ENCODE measurements around the gene USH1C.
A peak's percentile ranks its signal among the peaks of the same experiment; 100 is the strongest.

Gene USH1C

GRCh38 chr11:17546240-17546639 is 2.0 kb upstream of the USH1C start:
- DNase-seq: no peak

DNA sequence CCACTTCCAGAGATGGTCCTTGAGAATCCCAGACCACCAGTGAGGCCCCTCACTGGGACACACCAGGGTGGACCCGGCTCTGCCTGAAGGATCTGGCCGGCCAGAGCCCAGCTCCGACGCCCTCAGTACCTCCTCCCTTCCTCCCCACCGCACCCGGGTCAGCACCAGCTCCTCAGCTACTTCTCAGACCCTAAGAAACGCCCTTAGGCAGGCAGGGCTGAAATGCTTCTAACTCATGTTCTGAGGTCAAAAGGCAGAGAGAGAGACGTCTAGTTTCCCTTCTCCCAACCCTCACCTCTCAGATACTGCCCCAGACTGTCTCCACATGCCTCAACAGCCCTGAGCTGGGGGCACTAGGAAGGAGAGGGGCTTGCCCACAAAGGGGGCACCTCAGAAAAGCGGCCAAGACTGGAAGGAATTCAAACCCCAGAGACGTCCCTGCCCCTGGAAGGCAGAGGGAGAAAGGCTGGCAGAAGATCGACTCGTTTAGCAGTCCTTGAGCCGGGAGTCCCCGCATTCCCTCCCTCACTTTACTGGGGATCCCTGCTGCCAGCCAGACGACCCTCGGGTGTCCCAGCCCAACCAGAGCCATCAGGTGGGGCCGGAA is 539 bp downstream of the USH1C start:
- DNase-seq: no peak

DNA sequence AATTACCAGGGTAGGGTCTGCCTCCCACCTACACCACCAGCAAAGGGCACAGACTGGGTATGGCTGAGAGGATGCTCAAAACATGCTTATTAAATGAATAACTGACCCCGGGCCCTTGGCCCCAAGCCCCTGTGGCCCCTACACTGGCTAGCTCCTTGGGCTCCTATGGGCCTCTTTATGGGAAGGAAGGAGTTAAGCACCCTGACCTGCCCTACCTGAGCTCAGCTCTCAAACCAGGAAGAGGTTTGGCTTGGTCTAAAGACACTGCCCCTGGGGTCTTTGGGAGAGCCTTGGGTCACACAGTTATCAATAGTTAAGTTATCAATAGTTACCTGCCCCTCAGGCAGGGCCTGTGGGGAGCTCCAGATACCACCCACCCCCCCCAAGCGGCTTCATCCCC is 1.2 kb downstream of the USH1C start:
- DNase-seq: no peak

DNA sequence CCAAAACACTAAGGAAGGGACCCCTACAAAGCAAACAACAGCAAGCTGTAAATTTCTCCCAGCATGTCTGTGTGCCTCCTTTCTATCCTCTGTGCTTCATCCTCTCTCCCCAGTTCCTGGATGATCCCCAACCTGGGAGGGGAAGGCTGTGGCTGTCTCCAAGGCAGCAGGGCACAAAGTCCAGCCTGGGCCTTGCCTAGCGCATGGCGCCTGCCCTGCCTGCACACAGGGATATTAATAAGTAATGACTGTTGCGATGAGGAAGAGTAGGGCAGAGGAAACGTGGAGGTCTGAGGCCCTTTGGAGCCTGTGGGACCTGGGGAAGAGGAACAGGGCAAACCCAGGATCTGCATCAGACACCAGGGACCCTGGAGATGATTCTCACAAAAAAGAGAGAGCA is 2.0 kb downstream of the USH1C start:
- DNase-seq: no peak

DNA sequence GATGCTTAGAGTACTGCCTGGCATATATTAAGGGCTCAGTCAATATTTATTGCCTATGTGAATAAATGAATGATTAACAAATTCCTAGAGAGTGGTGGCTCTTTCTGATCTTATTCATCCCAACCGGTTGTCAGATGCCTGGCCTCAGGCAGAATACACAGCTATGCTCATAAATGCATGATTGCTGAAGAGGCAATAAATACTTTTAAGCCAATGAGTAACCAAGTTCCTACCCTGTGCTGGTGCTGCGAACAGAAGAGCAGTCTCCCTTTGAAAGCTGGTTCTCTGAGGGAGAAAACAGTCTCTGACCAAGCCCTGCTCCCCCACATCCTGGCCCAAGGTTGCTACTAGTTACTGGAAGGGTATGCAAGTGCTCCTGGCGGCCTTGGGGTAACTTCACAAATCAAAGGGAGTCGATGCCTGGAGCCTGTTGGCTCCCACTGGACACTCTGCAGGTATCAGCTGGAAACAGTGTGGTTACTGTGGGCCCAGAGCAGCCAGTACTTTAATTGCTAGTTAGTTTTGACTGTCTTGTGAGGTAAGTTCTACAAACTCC is 2.8 kb downstream of the USH1C start:
- no peak for DNase-seq

DNA sequence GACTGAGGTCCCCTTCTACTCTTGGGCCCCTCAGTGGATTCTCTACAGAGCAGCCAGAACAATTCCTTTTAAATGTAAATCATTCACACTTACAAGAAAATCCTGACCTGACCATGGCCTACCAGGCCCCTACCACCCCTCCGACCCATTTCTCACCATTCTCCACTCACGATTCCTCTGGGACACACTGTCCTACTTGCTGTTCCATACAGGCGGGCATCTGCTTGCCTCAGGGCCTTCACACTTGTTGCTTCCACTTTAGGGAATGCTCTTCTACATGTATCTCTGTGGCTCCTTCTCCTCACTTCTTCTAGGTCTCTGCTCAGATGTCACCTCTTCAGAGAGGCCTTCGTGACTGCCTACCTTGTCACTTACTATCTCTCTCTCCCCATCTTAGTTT is 3.4 kb downstream of the USH1C start:
- DNase-seq: no peak

DNA sequence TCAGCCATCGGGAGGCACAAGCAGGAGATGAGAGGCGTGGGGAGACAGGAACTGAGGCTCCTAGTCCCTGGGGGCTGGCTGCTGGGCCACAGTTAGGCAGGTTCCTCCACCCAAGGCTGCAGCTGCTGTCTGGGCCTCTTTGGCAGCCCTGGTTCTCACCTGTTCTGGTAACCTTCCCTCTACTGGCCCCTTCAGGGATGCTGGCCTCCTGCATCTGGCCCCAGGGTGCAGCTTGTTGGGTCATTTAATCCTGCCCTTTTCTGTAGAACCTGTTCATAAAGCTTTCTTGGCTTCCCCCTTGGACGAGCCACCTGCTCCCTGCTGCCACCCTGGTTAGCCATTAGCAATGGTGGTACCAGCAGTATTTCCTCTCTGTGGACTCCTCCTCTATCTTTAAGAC is 5.5 kb downstream of the USH1C start:
- DNase-seq: no peak

GRCh38 chr11:17538054-17538453 is 6.2 kb downstream of the USH1C start:
- no peak for DNase-seq

DNA sequence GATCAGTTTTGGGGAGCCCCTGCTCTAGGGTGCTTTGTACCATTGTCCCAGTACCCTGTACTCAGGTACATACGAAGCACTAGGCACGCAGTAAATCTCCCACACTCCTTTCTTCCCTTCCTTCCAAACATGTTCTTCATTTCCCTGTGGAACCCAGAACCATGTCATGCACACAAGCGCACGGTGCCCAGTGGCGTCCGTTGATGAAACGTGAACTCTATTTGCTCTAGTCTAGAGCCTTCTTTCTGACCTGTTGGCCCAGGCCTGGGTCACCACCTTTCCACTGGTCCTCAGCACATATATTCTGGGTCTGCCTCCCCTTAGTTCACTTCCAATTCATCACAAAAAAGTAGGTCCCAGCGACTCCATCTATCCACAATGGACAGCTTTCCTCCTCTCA is 7.0 kb downstream of the USH1C start:
- DNase-seq: no peak

- DNase-seq: no peak
Measured at GRCh38 chr11:17535488-17535887, 8.7 kb downstream of the USH1C start.

DNA sequence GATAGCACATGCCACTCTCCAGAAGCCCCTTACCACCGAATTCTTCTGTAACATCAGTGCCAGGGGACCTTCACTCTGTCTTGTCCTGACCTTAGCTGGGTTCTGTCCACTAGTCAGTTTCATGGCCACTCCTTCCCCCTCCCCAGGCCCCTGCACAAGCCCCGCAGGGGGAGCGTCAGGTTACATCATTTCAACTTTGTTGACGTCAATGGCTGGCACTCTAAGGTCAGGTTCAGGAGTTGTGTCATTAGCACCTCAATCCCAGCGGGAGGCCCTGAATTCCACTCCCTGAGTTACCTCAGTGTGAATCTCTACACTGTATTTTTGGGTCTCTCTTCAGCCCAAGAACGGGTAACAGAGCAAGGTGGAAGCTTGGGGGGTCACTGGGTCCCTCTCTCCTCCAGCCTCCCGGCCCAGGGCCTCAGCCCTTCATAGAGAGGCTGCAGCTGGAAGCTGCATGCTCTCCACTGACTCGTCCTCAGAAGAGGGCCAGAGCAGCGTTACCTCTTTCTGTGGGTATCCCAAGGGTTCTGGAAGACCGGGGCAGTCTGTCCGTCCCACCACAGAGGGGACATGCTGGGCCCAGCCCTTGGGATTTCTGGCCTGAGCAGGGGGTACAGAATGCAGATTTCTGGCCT is 10.3 kb downstream of the USH1C start:
- DNase-seq: no peak

DNA sequence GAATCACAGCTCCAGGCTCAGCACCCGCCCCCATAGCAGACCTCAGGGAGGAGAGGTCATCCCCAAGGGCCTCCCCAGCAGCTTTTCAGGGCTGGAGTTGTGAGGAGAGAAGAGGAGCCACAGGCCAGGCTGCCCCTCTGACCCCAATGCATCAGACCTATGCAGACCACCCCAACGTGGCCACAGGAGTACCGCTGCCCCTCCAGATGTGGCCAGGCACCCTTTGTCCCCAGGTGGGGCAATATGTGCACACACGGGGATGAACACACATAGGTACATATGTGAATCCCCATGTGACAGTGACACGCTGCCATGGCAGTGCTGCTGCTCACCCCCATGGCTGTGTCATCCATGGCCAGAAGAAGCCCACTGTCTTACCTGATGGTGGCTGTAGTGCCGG is 10.9 kb downstream of the USH1C start:
- DNase-seq: no peak

DNA sequence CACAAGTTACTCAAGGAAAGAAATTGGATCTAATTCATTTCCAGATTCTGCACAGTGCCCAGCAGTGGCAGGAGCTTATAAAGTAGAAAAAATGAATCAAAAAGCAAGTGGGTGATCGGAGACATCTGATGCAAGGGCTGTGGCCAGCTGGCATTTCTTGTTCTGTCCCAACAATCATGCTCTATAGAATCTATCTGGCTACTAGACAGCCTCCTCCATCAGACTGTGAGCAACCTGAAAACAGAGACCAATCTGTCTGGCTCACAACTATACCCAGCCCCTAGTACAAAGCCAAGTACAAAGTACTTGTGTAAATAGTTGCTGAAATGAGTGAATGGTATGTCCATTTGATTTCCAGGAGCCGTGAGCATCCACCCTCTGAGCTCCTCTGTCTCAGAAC is 11.4 kb downstream of the USH1C start:
- no peak for DNase-seq

DNA sequence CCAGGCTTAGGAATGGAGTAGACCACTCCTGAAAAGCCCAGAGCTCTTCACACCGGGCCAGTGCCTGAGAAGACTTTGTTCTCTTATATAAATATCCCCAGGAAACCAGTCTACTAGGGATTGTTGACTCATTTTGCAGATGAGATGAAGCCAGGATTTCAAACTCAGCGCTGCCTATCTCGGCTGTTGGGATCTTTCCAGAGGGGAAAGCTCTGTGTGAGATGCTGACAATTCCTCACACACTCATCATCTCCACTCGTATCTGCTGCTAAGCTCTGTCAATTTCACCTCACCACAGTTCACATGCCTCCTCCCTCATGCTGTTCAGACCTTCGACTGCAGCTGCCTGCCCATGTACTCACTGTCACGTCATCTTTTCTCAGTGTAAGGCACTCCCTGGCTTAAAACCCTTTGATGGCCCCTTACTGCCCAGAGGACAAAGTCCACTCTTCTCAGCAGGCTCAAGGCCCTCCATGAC is 12.5 kb downstream of the USH1C start:
- DNase-seq: no peak

GRCh38 chr11:17531071-17531600 is 13.1 kb downstream of the USH1C start:
- no peak for DNase-seq

DNA sequence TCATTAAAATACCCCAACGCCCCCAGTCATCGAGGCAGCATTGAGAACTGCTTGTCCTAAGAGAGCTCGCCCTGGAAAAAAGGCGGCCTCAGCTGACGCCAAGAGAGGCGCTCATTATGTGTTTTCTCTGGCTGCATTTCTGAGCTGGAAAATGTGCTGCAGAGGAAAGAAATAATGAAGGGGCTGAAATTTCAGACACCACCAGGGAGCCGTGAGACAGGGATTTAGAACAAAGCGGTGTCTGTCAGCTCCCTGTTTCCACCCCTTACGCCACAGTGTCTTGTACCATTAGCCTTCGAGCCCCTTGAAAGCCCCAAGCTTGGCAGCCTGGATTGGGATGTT is 14.4 kb downstream of the USH1C start:
- no peak for DNase-seq

- DNase-seq: no peak
Measured at GRCh38 chr11:17528906-17529843, 15.0 kb downstream of the USH1C start.

DNA sequence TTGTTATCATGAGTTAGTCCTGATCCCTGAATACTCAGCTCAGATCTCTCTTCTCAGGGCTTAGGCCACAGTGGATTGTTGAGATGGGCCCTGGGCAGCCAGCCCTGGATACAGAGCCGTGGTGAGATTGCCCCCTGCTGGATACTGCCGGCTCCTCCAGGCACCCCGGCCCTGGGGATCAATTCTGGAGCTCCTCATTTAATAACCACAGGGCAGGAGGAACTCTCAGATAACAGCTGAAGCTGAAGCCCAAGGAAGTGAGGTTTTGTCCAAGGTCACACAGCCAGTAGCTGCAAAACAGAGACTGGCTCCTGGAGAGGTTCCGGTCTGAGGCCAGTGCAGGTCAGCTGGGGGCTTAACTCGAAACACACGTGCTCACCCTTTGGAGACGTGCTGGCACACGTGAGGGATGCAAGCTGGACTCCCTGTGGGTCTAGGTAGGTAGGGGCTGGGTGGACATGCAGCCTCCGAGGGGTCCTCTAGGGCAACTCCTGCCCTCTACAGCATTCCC is 16.0 kb downstream of the USH1C start:
- DNase-seq: peak; percentile 31 to 35

GRCh38 chr11:17527628-17527995 is 16.6 kb downstream of the USH1C start:
- DNase-seq: no peak

- no peak for DNase-seq
Measured at GRCh38 chr11:17526931-17527627, 17.1 kb downstream of the USH1C start.

DNA sequence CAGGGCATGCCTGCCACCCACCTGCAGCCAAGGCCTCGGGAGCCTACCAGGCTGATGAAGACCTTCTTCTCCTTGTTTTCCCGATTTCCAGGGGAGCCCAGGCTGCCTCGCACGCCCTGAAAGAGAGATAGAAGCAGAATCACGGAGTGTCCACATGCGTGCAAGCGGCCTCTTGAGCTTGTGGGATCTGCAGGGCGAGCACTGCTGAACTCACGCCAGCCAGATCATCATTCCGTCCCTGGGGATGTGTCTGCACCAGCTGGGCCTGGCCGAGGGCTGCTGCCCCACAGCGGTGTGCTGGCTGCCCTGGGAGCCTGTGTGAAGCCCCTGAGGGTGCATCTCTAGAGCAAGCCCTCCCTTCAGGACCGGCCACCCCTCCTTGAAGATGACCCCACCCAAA is 17.9 kb downstream of the USH1C start:
- DNase-seq: no peak

DNA sequence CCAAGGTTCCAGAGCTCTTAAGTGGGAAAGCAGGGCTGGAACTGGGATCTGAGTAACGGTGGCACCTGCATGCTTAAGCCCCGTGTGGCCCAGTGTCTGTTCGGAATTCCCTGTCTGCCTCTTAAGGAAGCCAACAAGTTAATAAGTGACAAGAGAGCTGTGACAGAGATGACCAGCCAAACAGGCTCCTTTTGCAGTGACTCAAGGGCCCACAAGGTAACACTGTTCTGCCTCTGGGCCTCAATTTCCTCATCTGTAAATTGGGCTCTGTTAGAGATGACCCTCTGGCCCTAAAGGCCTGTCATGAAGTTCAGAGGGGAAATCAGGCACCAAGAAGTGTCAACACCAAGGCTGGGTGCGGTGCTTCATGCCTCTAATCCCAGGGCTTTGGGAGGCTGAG is 18.6 kb downstream of the USH1C start:
- no peak for DNase-seq

GRCh38 chr11:17524221-17524620 is 20.0 kb downstream of the USH1C start:
- no peak for DNase-seq

All from AML-193 (cell line).